Measurements from ENCODE around the gene SECISBP2.

Gene SECISBP2

DNA sequence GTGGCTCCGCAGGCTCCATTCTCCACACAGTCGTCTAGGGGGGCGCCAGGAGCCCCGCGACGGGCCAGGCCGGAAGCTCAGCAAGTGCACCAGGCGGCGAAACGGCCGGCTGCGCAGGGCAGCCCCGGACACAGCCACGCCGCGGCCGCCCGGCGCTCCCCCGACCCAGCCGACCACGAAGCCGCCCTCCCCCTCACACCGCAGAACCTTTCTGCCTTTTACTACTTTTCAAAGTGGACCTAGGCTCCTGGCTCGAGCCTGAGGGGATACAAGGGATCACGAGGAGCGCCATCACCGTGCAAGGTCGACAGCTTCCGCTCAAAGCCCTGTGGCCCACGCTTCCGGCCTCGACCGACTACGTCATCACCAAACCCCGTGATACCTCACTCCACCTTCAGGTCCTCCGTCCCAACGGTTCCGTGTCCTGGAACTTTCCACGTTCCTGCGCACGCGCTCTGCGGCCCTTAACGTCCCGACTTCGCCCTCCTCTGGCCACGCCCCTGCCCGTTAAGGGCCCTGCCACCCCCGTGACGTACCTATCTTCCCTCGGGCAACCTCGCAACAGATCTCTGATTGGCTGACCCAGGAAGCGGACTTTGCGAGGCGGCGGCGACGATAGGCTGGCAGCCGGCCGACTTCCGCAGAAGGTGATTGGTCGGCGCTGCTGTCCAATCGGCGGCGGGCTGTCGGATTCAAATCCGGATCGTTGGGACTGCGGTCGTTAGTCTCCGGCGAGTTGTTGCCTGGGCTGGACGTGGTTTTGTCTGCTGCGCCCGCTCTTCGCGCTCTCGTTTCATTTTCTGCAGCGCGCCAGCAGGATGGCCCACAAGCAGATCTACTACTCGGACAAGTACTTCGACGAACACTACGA is 7.6 kb upstream of the SECISBP2 start, which contains the start of gene CKS2:
Gene CKS2 (plus strand): TSS at position 721 of the 871 bp plus-strand sequence. CDS start 98 bp downstream, at position 819.
- peak; percentile 100 for DNase-seq (ENCODE audit: low spot score)

DNA sequence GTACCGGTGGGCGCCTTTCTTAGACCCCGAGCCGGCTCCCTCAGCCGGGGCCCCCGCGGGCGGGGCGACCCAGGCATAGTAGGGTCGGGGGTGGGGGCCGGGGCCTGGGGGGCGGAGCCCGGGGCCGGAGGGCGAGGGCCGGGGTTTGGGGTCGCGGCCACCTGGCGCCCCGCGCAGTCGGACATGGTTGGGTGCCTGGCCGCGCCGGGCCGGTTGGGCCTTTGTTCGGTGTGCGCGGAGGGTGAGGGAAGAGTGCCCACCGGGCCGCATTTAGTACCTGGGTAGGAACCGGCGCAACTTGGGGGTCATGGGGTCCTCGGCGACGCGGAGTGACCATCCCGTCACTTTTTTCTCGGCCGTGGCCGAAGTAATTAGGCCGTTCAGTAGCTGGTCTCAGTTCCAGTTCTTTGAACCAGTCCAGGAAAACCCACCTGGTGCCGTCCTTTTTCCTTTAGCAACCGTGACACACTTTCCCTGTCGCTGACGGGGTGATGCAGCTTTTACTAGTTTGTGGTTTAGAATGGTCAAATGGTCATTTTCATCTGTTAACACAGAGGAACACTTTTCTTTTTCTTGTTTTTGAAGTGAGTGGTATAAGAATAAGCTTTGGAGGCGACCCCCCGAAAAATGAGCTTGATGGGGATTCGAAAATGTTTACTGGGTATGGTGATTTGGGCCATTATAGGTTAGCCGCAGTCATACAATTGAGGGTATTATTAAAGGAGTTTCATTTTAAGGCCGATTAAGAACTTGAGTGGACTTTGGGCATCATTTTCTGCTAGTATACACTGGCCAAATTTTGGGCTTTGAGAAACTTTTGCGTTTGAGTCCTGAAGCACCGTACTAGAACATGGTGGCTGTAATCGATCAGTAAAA is 6.7 kb upstream of the SECISBP2 start:
- no peak for DNase-seq (ENCODE audit: low spot score)

DNA sequence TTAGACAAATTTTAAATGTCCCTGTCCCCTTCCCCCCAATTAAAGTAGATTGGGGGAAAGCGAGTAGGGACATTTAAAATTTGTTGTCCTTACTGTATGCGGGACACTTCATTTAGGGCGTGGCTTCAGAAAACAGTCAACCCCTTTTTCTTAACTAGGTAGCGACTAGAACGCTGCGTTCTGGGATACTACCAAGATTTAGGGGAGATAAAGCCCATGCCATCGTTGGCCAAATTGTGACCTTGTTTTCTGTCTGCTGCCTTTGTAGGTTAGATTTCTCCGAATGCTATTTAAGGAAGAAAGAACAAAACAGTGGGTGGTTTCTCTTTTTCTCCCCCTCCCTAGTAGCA is 6.1 kb upstream of the SECISBP2 start:
- peak; percentile 7 for DNase-seq (ENCODE audit: low spot score)

DNA sequence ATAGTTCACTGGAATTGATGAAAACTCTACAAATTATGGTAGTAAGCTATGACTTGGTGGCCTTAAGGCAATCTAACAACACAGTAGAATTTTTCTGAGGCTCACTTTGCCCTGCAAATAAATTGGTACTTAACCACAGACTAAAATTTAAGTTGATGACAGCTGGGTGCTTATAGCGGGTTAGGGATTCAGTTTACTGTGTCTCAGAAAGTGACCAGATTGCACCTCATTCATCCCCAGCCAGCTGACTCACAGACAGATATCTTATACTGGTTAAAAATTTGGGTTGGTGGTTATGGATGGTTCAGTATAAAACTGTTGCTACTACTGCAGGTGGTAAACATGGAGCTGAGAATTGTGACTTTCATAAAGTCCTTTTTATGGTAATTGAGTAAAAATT is 4.5 kb upstream of the SECISBP2 start:
- DNase-seq (ENCODE audit: low spot score) = peak; percentile 10

DNA sequence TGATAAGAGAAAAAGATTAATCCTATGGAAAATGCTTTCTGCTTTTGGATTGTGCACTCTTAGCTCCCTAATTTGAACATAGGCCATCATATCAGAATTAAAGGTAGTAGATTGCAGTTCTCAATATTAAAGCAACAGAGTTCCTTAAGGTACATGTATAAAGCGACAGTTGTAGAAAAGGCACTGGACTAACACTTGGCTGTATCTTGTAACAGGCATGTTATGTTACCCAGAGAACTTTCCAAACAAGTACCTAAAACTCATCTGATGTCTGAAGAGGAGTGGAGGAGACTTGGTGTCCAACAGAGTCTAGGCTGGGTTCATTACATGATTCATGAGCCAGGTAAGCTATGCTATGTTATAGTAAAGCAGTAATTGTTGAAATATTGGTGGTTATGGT is 3.3 kb upstream of the SECISBP2 start:
- DNase-seq (ENCODE audit: low spot score) = no peak

DNA sequence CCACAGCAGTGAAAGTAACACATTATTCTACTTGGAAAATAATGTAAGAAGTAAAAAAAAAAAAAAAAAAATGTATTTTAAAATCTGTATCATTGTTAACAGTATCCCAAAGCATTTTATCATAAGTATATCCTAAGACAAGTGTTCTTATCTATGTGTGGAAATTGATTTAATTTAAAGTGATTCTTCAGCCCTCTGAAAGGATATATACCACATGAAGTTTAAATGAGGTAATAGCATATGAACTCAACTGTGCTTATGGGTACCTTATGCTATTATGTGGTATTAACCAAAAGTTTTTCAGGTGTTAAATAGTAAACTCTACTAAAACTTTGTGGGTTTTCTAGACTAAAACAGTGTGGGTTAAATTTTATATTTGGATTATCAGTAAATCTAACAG is 2.8 kb upstream of the SECISBP2 start:
- no peak for DNase-seq (ENCODE audit: low spot score)

DNA sequence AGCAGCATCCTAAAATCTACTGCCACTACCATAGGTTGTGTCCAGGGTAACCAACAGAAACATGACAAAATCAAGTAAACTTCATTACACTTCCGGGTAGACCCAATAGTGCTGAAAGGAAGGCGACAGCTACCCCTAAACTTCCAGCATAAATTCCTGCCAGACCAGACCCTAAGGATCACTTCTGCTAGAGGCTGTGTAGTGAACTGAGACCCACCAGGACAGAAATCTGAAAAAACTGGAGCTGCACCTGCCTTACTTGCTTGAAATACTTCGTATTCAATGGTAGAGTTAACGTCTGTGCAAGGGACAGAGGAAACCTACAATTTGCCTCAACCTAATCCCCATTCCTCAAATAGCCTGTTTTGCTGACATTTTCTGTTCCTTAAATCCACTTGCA is 1.0 kb upstream of the SECISBP2 start:
- no peak for DNase-seq (ENCODE audit: low spot score)

DNA sequence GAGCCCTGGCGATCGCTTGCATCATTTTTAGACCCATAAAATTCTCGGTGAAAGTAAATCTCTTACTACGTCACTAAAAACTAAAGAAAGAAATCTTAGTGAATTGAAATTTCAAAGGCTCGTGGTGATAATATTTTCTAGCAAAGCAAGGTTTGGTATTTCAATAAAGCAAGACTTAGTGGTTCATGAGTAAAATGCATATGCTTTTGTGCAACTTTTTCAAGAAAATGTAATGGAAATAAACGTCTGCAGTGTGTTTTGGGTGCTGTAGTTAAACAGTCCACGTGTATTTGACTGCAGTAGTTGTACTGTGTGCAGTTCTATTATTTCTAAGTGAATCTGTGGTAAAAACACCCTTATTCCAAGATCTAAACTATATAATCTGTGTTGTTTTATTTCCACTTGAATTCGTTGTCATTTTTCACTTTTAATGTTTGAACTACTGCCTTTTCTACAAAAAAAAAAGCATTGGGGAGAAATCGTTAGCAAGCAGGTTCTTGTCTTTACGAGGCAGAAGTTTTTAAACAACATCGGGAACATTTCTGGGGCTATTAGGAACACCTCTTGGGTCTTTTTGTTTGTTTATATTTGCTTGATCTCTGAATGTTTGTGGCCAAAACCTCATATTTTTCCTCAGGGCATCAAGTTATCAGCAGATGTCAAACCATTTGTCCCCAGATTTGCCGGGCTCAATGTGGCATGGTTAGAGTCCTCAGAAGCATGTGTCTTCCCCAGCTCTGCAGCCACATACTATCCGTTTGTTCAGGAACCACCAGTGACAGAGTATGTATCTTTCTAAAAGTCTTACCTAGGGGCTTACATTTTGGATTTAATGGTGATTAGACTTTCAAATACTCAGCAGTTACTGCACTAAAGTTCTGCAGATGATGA is 960 bp downstream of the SECISBP2 start:
- no peak for DNase-seq (ENCODE audit: low spot score)

DNA sequence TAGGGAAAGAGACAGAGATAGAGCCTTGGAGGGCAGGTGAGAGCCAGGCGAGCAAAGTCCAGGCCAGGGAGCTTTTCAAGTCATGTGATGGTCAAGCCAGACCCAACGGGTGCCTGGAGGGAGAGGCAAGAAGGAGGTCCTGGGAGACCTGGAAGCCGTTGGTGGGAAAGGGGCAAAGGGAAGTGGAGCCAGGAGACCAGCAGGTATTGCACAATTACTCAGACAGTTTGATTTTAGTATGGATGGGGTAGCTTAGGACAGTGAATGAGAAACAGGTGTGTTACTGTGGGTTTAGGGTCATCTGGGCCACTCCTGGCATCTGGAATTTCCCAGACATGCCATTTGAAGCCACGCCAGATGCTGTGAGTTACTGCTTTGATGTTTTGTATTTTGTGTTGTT is 5.1 kb downstream of the SECISBP2 start:
- DNase-seq (ENCODE audit: low spot score) = no peak

DNA sequence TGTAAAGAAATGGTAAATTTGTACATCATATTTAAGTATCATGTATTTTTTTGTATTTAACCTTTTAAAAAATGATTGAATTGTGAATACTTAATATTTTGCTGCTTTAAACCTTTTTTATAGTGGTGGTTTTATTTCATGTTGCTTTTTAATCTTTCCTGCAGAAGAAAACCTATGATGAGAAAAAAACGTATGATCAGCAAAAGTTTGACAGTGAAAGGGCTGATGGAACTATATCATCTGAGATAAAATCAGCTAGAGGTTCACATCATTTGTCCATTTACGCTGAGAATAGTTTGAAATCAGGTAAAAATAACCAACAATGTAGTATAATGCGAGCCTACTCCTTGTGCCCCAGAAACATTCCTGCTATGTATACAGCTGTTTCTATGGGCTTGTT is 7.4 kb downstream of the SECISBP2 start:
- no peak for DNase-seq (ENCODE audit: low spot score)

DNA sequence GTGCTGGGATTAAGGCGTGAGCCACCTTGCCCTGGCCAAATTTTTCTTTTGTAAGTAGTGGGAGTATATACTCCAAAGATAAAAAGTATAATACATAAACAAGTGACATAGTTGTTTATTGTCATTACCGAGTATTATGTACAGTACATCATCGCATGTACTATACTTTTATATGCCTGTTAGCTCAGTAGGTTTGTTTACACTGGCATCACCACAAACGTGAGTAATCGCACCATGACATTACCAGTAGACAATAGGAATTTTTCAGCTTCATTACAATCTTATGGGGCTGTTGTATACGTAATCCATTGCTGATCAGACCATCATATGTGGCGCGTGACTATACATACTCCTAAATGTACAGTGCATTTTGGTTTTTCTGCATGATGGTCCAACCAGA is 9.8 kb downstream of the SECISBP2 start:
- no peak for DNase-seq (ENCODE audit: low spot score)

DNA sequence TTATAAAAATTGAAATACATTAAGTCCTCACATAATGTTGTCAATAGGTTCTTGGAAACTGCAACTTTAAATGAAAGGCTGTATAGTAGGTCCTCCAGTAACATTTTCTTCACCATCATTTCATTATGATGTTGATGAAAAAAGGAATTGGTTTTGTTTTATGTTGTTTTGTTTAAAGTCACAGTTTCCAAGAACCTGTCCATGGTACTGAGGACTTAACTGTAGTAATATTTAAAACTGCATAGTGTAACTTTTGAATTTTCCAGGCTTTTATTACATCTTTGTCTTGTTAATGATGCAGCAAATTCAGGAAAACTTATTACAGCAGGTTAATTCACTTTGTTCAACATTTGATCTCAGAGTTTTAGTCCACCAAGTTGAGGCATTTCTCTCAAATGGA is 11.6 kb downstream of the SECISBP2 start:
- DNase-seq (ENCODE audit: low spot score) = no peak

DNA sequence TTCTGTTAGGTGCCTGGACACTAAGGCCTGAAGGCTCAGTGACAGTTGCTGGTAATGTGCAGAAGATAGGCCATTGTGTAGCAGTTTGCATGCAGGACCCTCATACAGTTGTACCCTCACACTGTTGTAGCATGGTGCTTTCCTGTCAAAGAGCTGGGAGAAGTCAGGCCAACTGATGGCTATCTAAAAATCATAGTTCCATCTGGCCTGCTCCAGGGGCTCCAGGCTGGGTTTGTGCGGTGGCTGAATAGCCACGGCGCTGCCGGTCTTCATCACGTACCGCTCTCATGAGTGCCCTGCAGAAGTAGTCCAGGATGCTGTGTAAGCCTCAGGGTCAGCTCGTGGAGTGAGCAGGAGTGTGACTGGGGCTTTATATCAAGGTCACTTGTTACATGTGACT is 12.2 kb downstream of the SECISBP2 start:
- no peak for DNase-seq (ENCODE audit: low spot score)

DNA sequence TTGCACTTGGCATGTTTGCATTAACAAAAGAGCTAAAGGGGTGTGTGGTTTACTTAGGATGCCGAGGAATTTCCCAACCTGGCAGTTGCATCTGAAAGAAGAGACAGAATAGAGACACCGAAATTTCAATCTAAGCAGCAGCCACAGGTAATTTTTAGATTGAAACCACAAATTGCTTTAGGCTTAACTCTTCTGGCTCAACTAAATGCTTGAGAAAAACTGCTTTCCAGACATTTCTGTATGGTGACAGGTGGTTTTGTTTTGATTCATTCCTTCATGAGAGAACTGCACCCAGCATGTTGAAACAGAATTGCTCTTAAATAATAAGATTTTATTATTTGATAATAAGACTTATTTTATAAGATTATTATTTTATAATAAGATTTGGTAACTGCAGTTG is 21.5 kb downstream of the SECISBP2 start:
- DNase-seq (ENCODE audit: low spot score) = no peak

DNA sequence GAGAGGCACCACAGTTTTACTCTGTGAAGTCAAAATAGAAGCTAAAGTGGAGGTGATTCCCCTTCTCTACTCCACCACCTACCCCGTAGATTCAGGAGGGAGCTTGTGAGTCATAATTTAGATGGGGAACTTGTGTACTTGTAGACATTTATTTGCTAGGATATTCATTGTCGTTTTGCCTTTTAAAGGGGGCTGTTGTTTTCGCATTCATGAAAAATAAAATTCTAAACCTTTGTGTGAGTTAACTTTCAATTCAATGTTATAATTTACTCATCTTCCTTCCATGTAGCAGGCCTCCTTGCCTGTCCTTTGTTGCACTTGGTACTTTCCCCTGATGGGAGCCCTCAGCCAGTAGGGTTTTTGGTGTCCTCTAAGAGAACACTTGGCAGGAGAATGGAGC is 22.0 kb downstream of the SECISBP2 start:
- no peak for DNase-seq (ENCODE audit: low spot score)

DNA sequence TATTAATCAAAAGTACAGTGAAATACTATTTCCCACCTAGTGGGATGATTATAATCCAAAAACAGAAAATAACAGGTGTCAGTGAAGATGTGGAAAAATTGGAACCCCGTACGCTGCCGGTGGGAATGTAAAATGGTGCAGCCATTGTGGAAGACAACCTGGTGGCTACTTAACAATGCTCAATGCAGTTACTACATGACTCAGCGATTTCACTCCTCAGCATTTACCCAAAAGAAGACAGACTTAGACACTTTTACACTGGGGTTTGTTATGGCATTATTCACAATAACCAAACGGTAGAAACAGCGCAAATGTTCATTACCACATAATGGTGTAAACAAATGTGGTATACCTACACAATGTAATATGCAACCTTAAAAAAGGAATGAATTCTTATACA is 23.9 kb downstream of the SECISBP2 start:
- no peak for DNase-seq (ENCODE audit: low spot score)

DNA sequence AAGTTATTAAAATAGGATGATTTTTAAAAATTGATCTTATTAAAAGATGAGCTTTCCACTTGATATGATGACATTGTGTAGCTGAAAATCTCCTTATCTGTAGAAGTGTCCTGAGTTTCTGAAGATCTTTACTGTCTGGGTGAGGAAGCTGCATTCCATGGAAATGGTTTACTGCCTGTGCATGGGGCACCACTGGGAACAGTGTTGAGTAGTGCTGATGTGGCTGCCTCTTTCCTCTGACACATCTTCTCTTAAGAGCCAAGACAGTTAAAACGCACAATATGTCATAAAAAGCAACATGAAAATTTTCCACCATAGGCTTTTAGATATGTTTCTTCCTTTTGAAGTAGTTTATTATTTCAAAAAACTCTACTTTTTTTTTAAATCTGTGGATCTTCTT is 24.6 kb downstream of the SECISBP2 start:
- no peak for DNase-seq (ENCODE audit: low spot score)

DNA sequence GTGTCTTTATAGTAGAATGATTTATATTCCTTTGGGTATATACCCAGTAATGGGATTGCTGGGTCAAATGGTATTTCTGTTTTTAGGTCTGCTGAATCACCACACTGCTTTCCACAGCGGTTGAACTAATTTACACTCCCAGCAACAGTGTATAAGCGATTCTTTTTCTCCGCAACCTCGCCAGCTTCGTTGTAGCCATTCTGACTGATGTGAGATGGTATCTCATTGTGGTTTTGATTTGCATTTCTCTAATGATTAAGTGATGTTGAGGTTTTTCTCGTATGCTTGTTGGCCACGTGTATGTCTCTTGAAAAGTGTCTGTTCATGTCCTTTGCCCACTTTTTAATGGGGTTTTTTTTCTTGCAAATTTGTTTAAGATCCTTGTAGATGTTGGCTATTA is 25.5 kb downstream of the SECISBP2 start:
- DNase-seq (ENCODE audit: low spot score) = peak; percentile 11

DNA sequence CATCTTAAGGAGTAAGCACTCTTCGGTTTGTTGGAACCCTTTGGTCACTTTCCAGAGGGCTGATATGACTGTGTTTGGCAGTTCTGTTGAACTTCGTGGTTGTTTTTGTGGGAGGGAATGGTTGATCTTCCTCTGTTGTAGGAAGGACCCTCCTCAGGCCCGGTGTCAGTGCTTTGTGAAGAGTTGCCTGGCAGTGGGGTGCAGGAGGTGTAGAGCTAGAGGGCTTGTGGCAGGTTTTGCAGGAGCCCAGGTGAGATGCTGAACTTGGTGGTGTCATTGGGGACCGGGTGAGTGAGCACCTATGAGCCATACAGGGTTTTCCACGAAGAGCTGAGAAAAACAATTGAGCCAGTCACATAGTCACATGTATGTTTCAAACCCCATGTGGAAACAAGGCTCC is 27.2 kb downstream of the SECISBP2 start:
- no peak for DNase-seq (ENCODE audit: low spot score)

DNA sequence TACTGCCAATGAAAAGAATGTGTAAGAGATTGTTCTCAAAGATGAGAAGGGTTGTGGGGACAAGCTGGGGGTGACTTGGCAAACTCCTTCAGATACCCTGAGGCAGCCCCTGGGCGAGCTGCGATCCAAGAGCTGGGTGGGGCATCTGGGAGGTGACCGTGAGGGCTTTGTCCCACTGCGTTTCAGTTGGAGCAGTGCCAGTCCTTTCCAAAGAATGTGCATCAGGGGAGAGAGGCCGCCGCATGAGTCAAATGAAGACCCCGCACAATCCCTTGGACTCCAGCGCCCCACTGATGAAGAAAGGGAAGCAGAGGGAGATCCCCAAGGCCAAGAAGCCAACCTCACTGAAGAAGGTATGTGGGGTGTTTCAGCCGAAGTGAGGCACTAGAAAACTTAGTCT is 28.4 kb downstream of the SECISBP2 start:
- no peak for DNase-seq (ENCODE audit: low spot score)

DNA sequence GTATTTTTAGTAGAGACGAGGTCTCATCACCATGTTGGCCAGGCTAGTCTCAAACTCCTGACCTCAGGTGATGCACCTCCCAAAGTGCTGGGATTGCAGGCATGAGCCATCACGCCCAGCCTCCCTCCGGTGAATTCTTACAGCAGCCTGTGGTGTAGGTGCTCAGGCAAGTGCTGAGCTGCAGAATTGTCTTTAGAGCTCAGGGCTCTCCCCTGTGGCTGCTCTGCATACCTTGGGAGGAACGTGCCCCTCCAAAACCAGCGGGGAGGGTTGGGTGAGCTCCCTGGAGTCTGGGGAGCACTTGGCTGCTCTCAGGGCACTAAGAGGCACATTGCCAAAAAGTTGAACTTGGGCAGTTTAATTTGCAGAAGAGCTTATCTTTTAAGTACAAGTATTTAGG is 29.4 kb downstream of the SECISBP2 start:
- no peak for DNase-seq (ENCODE audit: low spot score)

DNA sequence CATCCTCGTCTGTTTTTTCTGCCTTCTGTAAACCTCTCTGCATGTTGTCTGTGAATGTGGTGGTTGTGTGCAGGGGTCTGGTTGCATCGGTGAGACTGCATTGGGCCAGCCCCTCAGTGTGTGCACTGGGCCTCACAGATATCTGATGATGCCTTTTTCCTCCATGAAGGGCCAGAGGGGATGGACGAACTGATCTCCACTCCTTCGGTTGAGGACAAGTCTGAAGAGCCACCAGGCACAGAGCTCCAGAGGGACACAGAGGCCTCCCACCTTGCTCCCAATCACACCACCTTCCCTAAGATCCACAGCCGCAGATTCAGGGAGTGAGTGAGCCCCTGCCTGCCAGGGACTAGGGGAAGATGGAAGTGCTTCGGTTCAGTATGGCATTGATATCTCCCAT is 31.3 kb downstream of the SECISBP2 start:
- no peak for DNase-seq (ENCODE audit: low spot score)
